DND-41 (cell line): Measurements from ENCODE around the gene KLK3.

Experiments used
- ATAC-seq: fragments of 200-7000 bp; cut with Tn5 transposase; 3 replicates; pipeline ENCODE4 v1.9.1; 2021; ENCODE audit warnings: low read depth; ENCODE audit not compliant: insufficient read depth
- DNase-seq: peaks from one replicate; pipeline ENCODE4 v3.0.0-alpha.2; 2020
- H2AFZ ChIP-seq: 2 replicates; pipeline ENCODE4 v1.6.0; 2012; ENCODE audit warnings: low read depth, low read length
- H3K27ac ChIP-seq: 2 replicates; pipeline ENCODE4 v1.5.1; 2012; ENCODE audit warnings: low read length, inconsistent platforms
- H3K27me3 ChIP-seq: fragments of 200-600 bp; sonication (generic); 2 replicates; pipeline ENCODE4 v1.6.0; 2012; ENCODE audit warnings: low read length, mild to moderate bottlenecking, inconsistent platforms; ENCODE audit not compliant: insufficient read depth, poor library complexity
- H3K36me3 ChIP-seq: 2 replicates; pipeline ENCODE4 v1.5.1; 2012; ENCODE audit warnings: low read length, inconsistent platforms; ENCODE audit not compliant: insufficient read depth
- H3K4me1 ChIP-seq: 2 replicates; pipeline ENCODE4 v1.5.1; 2012; ENCODE audit warnings: mild to moderate bottlenecking, low read length; ENCODE audit not compliant: insufficient read depth
- H3K4me2 ChIP-seq: 2 replicates; pipeline ENCODE4 v1.6.0; 2012; ENCODE audit warnings: mild to moderate bottlenecking, moderate library complexity, low read length, inconsistent platforms; ENCODE audit not compliant: insufficient read depth
- H3K4me3 ChIP-seq, 2 experiments: fragments of 200-600 bp in 1 of 2; shearing (Covaris generic) in 1 of 2; 2 replicates each; pipeline ENCODE4 v1.5.1; 2012 to 2016; ENCODE audit warnings: inconsistent platforms in 2 of 2, low read length in 2 of 2, mild to moderate bottlenecking in 2 of 2, low read depth in 1 of 2, moderate library complexity in 1 of 2
- H3K79me2 ChIP-seq: 2 replicates; pipeline ENCODE4 v1.6.0; 2012; ENCODE audit warnings: low read length, inconsistent platforms; ENCODE audit not compliant: insufficient read depth
- H3K9ac ChIP-seq: 2 replicates; pipeline ENCODE4 v1.6.0; 2012; ENCODE audit warnings: low read depth, mild to moderate bottlenecking, inconsistent platforms, low read length, moderate library complexity
- H3K9me3 ChIP-seq: 2 replicates; pipeline ENCODE4 v1.5.1; 2012; ENCODE audit warnings: low read length, moderate library complexity, mild to moderate bottlenecking, inconsistent platforms; ENCODE audit not compliant: insufficient read depth, severe bottlenecking
- H4K20me1 ChIP-seq: 2 replicates; pipeline ENCODE4 v1.6.0; 2012; ENCODE audit warnings: low read length; ENCODE audit not compliant: insufficient read depth
- CTCF ChIP-seq: IDR thresholded peaks from 2 replicates; pipeline ENCODE4 v1.5.1; 2012; ENCODE audit warnings: borderline replicate concordance, low read length, moderate library complexity, mild to moderate bottlenecking; ENCODE audit not compliant: poor library complexity, severe bottlenecking; ENCODE audit errors: extremely low read depth
- EZH2 ChIP-seq: IDR thresholded peaks from 3 replicates; pipeline ENCODE4 v1.6.1; 2012; ENCODE audit warnings: borderline replicate concordance, low read depth, mild to moderate bottlenecking, moderate library complexity, low read length, inconsistent platforms; ENCODE audit not compliant: severe bottlenecking

KLK3 gene

GRCh38 chr19:50814883-50815282 lies 39.8 kb upstream of the KLK3 start:
- H3K36me3 ChIP-seq = no peaks in the 10 kb centered on the region
- peaks cover 3% of the 10 kb centered on the region for H3K27me3 ChIP-seq
- TF ChIP-seq EZH2 (no peak), CTCF (no peak)
- H4K20me1 ChIP-seq = no peaks in the 10 kb centered on the region
- ATAC-seq = no peak
- no peak for DNase-seq
- no peaks in the 10 kb centered on the region for H3K4me1 ChIP-seq
- H3K9me3 ChIP-seq = no peaks in the 10 kb centered on the region
- H3K79me2 ChIP-seq = no peaks in the 10 kb centered on the region
- H2AFZ ChIP-seq = no peak overlapping the region
- no peak overlapping the region for H3K4me3 ChIP-seq
- no peak overlapping the region for H3K27ac ChIP-seq
- H3K9ac ChIP-seq = no peak overlapping the region
- H3K4me2 ChIP-seq = no peak overlapping the region

DNA sequence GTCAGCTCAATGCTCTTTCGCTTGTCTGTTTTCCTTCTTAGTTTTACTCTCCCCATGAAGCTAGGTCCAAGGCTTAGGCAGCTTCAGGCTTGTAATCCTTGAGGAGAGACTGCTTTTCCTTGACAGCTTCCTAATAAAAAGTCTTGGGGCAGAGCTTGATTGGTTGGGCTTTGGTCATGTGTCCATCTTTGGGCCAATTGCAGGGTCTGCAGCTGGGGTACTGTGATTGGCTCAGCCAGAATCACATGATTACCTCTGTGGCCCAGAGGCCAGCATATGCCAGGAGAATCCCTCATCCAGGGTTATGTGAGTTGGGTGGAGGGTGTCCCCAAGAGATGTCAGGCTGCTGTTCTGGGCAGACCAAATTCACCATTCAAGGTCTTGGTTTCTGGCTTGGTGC lies 39.3 kb upstream of the KLK3 start:
- Histone ChIP-seq H3K27me3 (peaks cover 7% of the 10 kb centered on the region), H3K36me3 (no peaks in the 10 kb centered on the region), H3K4me3 (no peak overlapping the region), H3K4me1 (peaks cover 1% of the 10 kb centered on the region; the same call in 1 of the 2 replicates), H2AFZ (no peak overlapping the region), H3K9me3 (no peaks in the 10 kb centered on the region), H3K27ac (no peak overlapping the region), H3K4me2 (no peak overlapping the region), H4K20me1 (no peaks in the 10 kb centered on the region), H3K79me2 (no peaks in the 10 kb centered on the region), H3K9ac (no peak overlapping the region)
- DNase-seq (no peak), ATAC-seq (no peak)
- TF ChIP-seq CTCF (no peak), EZH2 (no peak)

DNA sequence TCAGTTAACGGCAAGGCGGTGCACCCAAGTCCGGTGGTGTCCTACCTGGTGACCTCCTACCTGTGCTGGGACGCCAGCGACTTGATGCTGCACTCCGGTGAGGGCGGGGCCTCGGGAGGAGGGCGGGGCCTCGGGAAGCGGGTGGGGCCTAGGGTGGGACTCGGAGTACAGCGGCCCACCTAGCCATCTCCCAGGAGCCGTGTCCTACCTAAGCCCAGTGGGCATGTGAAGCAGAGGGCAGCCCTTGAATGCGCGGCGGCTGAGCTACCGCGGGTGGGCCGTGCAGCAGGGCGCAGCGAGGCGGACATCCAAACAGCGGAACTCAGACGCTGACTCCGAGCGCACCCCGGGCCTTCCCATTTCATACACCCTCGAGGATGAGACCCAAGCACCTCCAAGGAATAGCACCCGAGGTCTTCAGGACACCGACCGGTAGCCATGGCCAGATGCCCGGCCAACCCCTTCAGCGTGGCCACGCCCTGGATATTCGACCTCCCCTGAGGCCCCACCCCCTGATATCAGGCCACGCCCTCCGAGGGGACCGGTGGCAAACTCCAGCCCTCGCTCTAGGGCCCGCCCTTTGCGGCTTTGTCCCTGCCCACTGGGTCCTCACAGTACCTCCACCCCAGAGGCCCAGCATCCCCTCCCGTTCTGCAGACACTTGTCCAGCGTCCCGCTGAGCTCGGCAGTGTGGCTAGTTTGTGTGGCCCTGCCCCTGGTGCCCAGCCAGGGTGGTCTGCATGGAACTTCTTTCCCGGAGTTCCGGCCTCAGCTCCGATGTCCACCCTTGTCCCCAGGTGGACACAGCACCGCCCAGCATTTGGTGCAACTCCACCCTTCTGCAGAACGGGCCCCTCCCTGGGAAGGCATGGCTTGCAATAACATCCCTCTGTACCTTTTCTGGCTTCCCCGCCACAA lies 36.5 kb upstream of the KLK3 start:
- ATAC-seq (no peak), DNase-seq (no peak)
- H3K4me2 ChIP-seq = no peak overlapping the region
- H3K4me1 ChIP-seq = peaks cover 7% of the 10 kb centered on the region
- no peak overlapping the region for H3K9ac ChIP-seq
- H3K36me3 ChIP-seq = no peaks in the 10 kb centered on the region
- no peak for TF ChIP-seq CTCF
- TF ChIP-seq EZH2 = no peak
- peaks cover 18% of the 10 kb centered on the region for H3K27me3 ChIP-seq
- no peaks in the 10 kb centered on the region for H4K20me1 ChIP-seq
- H2AFZ ChIP-seq = no peak overlapping the region
- no peaks in the 10 kb centered on the region for H3K79me2 ChIP-seq
- no peak overlapping the region for H3K4me3 ChIP-seq
- H3K9me3 ChIP-seq = no peaks in the 10 kb centered on the region
- H3K27ac ChIP-seq = no peak overlapping the region
